Retina (tissue), 1 donor: ENCODE results near the gene PAOX.

ENCODE experiments used
- DNase-seq: peaks from one replicate; pipeline ENCODE4 v3.0.0-alpha.2; 2016

The PAOX gene

DNA sequence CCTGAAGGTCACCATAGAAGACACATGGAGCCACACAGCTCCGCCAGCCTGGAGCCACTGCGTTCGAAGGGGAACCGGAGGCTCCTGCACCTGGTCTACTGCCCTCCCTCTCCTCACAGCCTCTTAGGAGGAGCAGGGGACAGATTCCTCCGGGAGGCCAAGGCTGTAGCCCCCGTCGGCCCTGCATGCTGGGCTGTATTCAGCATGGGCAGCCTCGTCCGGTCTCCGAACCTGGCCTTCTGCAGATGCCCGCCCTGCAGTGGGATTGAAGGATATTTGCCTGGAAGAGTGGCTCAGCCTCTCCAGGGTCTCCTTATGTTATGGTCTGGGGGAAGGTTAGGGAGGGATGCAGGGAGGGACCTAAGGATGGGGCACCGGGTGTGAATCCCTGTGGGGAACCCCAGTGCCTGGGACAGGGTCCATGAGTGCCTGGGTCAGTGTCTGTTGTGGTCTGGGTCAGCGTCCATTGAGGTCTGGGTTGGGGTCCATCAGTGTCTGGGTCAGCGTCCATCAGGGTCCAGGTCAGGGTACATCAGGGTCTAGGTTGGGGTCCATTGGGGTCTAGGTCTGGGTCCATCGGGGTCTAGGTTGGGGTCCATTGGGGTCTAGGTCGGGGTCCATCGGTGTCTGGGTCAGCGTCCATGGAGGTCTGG lies 61.7 kb downstream of the PAOX start:
- DNase-seq: no peak
